H9 (cell line): ENCODE data around the gene IGBP1. TPM values are rescaled to one million over a fixed set of nuclear protein-coding genes. Genes with fewer than 3 reads are reported as not detected.

Experiments used
- DNase-seq: peaks from one replicate; pipeline ENCODE4 v3.0.0-alpha.2; 2017
- H2AFZ ChIP-seq: one replicate; pipeline ENCODE4 v1.6.1; 2013; ENCODE audit warnings: mild to moderate bottlenecking, low read length, control low read depth, moderate library complexity
- H2AK5ac ChIP-seq: 2 replicates; pipeline ENCODE4 v1.6.1; 2013; ENCODE audit warnings: low read length, control low read depth, mixed read lengths; ENCODE audit not compliant: insufficient read length
- H2BK120ac ChIP-seq: one replicate; pipeline ENCODE4 v1.6.1; 2013; ENCODE audit warnings: low read depth, mild to moderate bottlenecking, low read length, control low read depth, inconsistent platforms; ENCODE audit not compliant: poor library complexity, severe bottlenecking
- H2BK12ac ChIP-seq: 2 replicates; pipeline ENCODE4 v1.6.1; 2013; ENCODE audit warnings: low read length, control low read depth, mixed read lengths, low read depth; ENCODE audit not compliant: insufficient read length
- H2BK15ac ChIP-seq: 2 replicates; pipeline ENCODE4 v1.6.1; 2013; ENCODE audit warnings: low read depth, low read length, control low read depth
- H2BK20ac ChIP-seq: one replicate; pipeline ENCODE4 v1.6.1; 2013; ENCODE audit warnings: low read depth, mild to moderate bottlenecking, low read length, control low read depth, inconsistent platforms; ENCODE audit not compliant: poor library complexity, severe bottlenecking
- H2BK5ac ChIP-seq: 2 replicates; pipeline ENCODE4 v1.6.1; 2013; ENCODE audit warnings: low read length, control low read depth, mixed read lengths; ENCODE audit not compliant: insufficient read length
- H3K14ac ChIP-seq: 2 replicates; pipeline ENCODE4 v1.6.1; 2013; ENCODE audit warnings: low read length, control low read depth; ENCODE audit not compliant: insufficient read depth
- H3K18ac ChIP-seq: 2 replicates; pipeline ENCODE4 v1.6.1; 2013; ENCODE audit warnings: low read depth, mild to moderate bottlenecking, mixed read lengths, low read length, control low read depth; ENCODE audit not compliant: insufficient read length
- H3K23ac ChIP-seq: 2 replicates; pipeline ENCODE4 v1.6.1; 2013; ENCODE audit warnings: low read length, control low read depth, mixed read lengths, low read depth; ENCODE audit not compliant: insufficient read length
- H3K23me2 ChIP-seq: 2 replicates; pipeline ENCODE4 v1.6.1; 2013; ENCODE audit warnings: low read depth, mild to moderate bottlenecking, mixed read lengths, low read length, control low read depth; ENCODE audit not compliant: insufficient read length, poor library complexity, severe bottlenecking
- H3K27ac ChIP-seq: 2 replicates; pipeline ENCODE4 v1.5.1; 2013; ENCODE audit warnings: low read length, control low read depth, mixed read lengths, low read depth; ENCODE audit not compliant: insufficient read length
- H3K27me3 ChIP-seq: 2 replicates; pipeline ENCODE4 v1.6.1; 2013; ENCODE audit warnings: low read length, control low read depth, inconsistent platforms; ENCODE audit not compliant: insufficient read depth
- H3K4ac ChIP-seq: 2 replicates; pipeline ENCODE4 v1.6.1; 2013; ENCODE audit warnings: low read depth, mild to moderate bottlenecking, control low read depth, inconsistent platforms, low read length, moderate library complexity
- H3K4me1 ChIP-seq: 2 replicates; pipeline ENCODE4 v1.6.1; 2013; ENCODE audit warnings: low read length, control low read depth, inconsistent platforms; ENCODE audit not compliant: insufficient read depth
- H3K4me2 ChIP-seq: 2 replicates; pipeline ENCODE4 v1.6.1; 2013; ENCODE audit warnings: low read length, control low read depth, mixed read lengths; ENCODE audit not compliant: insufficient read length, insufficient read depth
- H3K56ac ChIP-seq: 2 replicates; pipeline ENCODE4 v1.6.1; 2013; ENCODE audit warnings: low read depth, mild to moderate bottlenecking, mixed read lengths, low read length, control low read depth; ENCODE audit not compliant: insufficient read length
- H3K79me1 ChIP-seq: 2 replicates; pipeline ENCODE4 v1.6.1; 2013; ENCODE audit warnings: low read depth, mild to moderate bottlenecking, moderate library complexity, low read length, control low read depth, inconsistent platforms; ENCODE audit not compliant: insufficient read depth, poor library complexity, severe bottlenecking
- H3K79me2 ChIP-seq: 2 replicates; pipeline ENCODE4 v1.6.1; 2013; ENCODE audit warnings: low read length, control low read depth, inconsistent platforms; ENCODE audit not compliant: insufficient read depth
- H3K9ac ChIP-seq: 2 replicates; pipeline ENCODE4 v1.6.1; 2013; ENCODE audit warnings: low read length, control low read depth, mixed read lengths; ENCODE audit not compliant: insufficient read length; ENCODE audit errors: extremely low read depth
- H3K9me3 ChIP-seq: one replicate; pipeline ENCODE4 v1.6.1; 2013; ENCODE audit warnings: low read depth, low read length, inconsistent platforms; ENCODE audit not compliant: control insufficient read depth
- H3T11ph ChIP-seq: one replicate; pipeline ENCODE4 v1.6.1; 2013; ENCODE audit warnings: mild to moderate bottlenecking, low read length, control low read depth, inconsistent platforms
- H4K20me1 ChIP-seq: one replicate; pipeline ENCODE4 v1.6.1; 2013; ENCODE audit not compliant: control insufficient read depth, insufficient read length, insufficient read depth
- H4K5ac ChIP-seq: 2 replicates; pipeline ENCODE4 v1.6.1; 2013; ENCODE audit warnings: low read depth, mild to moderate bottlenecking, mixed read lengths, low read length, control low read depth; ENCODE audit not compliant: insufficient read length
- H4K8ac ChIP-seq: replicated peaks from 2 replicates; pipeline ENCODE4 v1.6.1; 2013; ENCODE audit warnings: low read length, control low read depth, mixed read lengths, low read depth; ENCODE audit not compliant: insufficient read length
- H4K91ac ChIP-seq: 2 replicates; pipeline ENCODE4 v1.6.1; 2013; ENCODE audit warnings: low read depth, mild to moderate bottlenecking, moderate library complexity, mixed read lengths, low read length, control low read depth; ENCODE audit not compliant: insufficient read length
- H3K27ac Mint-ChIP-seq, 3 experiments: 2 replicates in 2 of 3; 3 replicates in 1 of 3; pipeline ENCODE4 v1.8.0; 2020 to 2021; ENCODE audit warnings: mixed read lengths in 3 of 3, mild to moderate bottlenecking in 1 of 3, moderate library complexity in 1 of 3
- H3K27me3 Mint-ChIP-seq: 2 replicates; pipeline ENCODE4 v1.8.0; 2021; ENCODE audit warnings: low read depth, mild to moderate bottlenecking, moderate library complexity, mixed read lengths
- H3K36me3 Mint-ChIP-seq, 3 experiments: 2 replicates in 2 of 3; 3 replicates in 1 of 3; pipeline ENCODE4 v1.8.0; 2020 to 2021; ENCODE audit warnings: low read depth in 3 of 3, mixed read lengths in 3 of 3; ENCODE audit not compliant: insufficient read depth in 1 of 3
- H3K4me1 Mint-ChIP-seq, 2 experiments: 2 replicates each; pipeline ENCODE4 v1.8.0; 2020; ENCODE audit warnings: mixed read lengths in 2 of 2
- H3K4me3 Mint-ChIP-seq, 2 experiments: 2 replicates in 1 of 2; 3 replicates in 1 of 2; pipeline ENCODE4 v1.8.0; 2020 to 2021; ENCODE audit warnings: mild to moderate bottlenecking in 2 of 2, mixed read lengths in 2 of 2, moderate library complexity in 1 of 2
- H3K9me3 Mint-ChIP-seq, 2 experiments: 2 replicates in 1 of 2; 3 replicates in 1 of 2; pipeline ENCODE4 v1.8.0; 2020; ENCODE audit warnings: mild to moderate bottlenecking in 2 of 2, mixed read lengths in 2 of 2, moderate library complexity in 1 of 2
- CTCF ChIP-seq: fragments of 200-600 bp; sonication (generic); conservative IDR thresholded peaks from 3 replicates; pipeline ENCODE4 v1.8.0; 2021; ENCODE audit warnings: antibody characterized with exemption, mild to moderate bottlenecking
- WGBS: extraction: QIAGEN DNeasy Blood & Tissue Kit; methylation state at CpG from one replicate; pipeline ENCODE4 v1.1.7; 2013; ENCODE audit warnings: missing lambda C conversion rate, low lambda C conversion rate, mixed read lengths; ENCODE audit not compliant: insufficient read length; ENCODE audit errors: extremely low coverage; 5-methylcytosine and 5-hydroxymethylcytosine counted together
- total RNA-seq: library from RNA; stranded (reverse); gene quantifications from 2 replicates; pipeline ENCODE4 v1.2.1, GENCODE V29; 2021

The IGBP1 gene
- total RNA-seq, 1 experiment from 2014 or later: 45.0 TPM

GRCh38 chrX:70172221-70172620 is 39.0 kb downstream of the IGBP1 start:
- Mint-ChIP-seq H3K27ac (peak overlapping the region in 1 of 3 experiments; percentile 93; a peak in 2 of 7 replicates), H3K36me3 (peaks cover 0 to 3% (median under 1%) of the 10 kb centered on the region in 3 experiments; a peak in 4 of 7 replicates), H3K9me3 (peaks cover 72 to 90% of the 10 kb centered on the region in 2 experiments), H3K4me1 (peaks cover 59 to 65% of the 10 kb centered on the region in 2 experiments), H3K4me3 (no peak overlapping the region), H3K27me3 (peaks cover 2% of the 10 kb centered on the region)
- Histone ChIP-seq H3K4ac (no peak overlapping the region), H3T11ph (no peak overlapping the region), H3K4me1 (no peaks in the 10 kb centered on the region; the same call in 1 of the 2 replicates), H3K27ac (no peak overlapping the region), H3K79me2 (no peaks in the 10 kb centered on the region), H4K91ac (no peak overlapping the region), H4K8ac (no peak overlapping the region), H2BK15ac (no peak overlapping the region), H3K56ac (no peak overlapping the region), H3K79me1 (no peaks in the 10 kb centered on the region), H3K4me2 (no peak overlapping the region), H2AK5ac (no peak overlapping the region), H4K5ac (no peak overlapping the region), H4K20me1 (no peaks in the 10 kb centered on the region), H2BK120ac (no peak overlapping the region), H3K9ac (no peak overlapping the region), H3K9me3 (peaks cover 53% of the 10 kb centered on the region), H3K23me2 (no peaks in the 10 kb centered on the region), H2AFZ (no peak overlapping the region), H3K23ac (no peak overlapping the region), H3K14ac (no peak overlapping the region), H3K27me3 (no peaks in the 10 kb centered on the region), H2BK5ac (no peak overlapping the region), H2BK20ac (no peak overlapping the region), H3K18ac (no peak overlapping the region), H2BK12ac (no peak overlapping the region)
- WGBS: no CpG with 5 or more reads among the region's 3 CpGs
- no peak for TF ChIP-seq CTCF
- DNase-seq: no peak
